HepG2 (cell line): Measurements from ENCODE around the gene AUH. TPM values are rescaled to one million over a fixed set of nuclear protein-coding genes. Genes with fewer than 3 reads are reported as not detected.

Experiments used
- ATAC-seq: fragments of 200-7000 bp; cut with Tn5 transposase; 3 replicates; pipeline ENCODE4 v1.9.1; 2020; ENCODE audit warnings: mild to moderate bottlenecking, moderate library complexity
- BruUV-seq: library from RNA; stranded (reverse); fragments of 400-500 nt; replicated peaks from 2 replicates; lab custom pipeline; 2021; lab: Mats Ljungman, UMichigan
- CTCF ChIA-PET: fragments of 300-600 bp; formaldehyde crosslinking; extraction: SDS; loops from one replicate; lab custom pipeline; 2021; ENCODE audit warnings: low total read pairs, inconsistent platforms, low intra/inter-chr PET ratio; lab: Yijun Ruan, JAX
- POLR2A ChIA-PET: fragments of 350-600 bp; sonication (Branson Sonifier 250); formaldehyde crosslinking; loops from one replicate; lab custom pipeline; 2020; ENCODE audit warnings: antibody characterized with exemption, inconsistent platforms; lab: Yijun Ruan, JAX
- DNase-seq: peaks from one replicate; pipeline ENCODE4 v3.0.0-alpha.2; 2015; ENCODE audit warnings: low spot score
- FAIRE-seq: peaks from 3 replicates; lab custom pipeline; 2011; peaks lifted over from hg19 to GRCh38; lab: Jason Lieb, UNC
- H2AFZ ChIP-seq: one replicate; pipeline ENCODE4 v1.6.1; 2011; ENCODE audit warnings: low read length, inconsistent platforms
- H3K27ac ChIP-seq: fragments of 300-600 bp; 3 replicates; pipeline ENCODE4 v1.8.0; 2011; ENCODE audit warnings: mixed run types, mild to moderate bottlenecking, mixed read lengths, low read length, inconsistent platforms; ENCODE audit not compliant: insufficient read depth; ENCODE audit errors: extremely low read length
- H3K27me3 ChIP-seq, 2 experiments: fragments of 200-600 bp in 1 of 2; 2 replicates in 1 of 2; 3 replicates in 1 of 2; pipeline versions ENCODE4 v1.6.0 to v1.8.0; 2011; ENCODE audit warnings: low read length in 2 of 2, mild to moderate bottlenecking in 2 of 2, moderate library complexity in 2 of 2, inconsistent platforms in 1 of 2; ENCODE audit not compliant: insufficient read depth in 2 of 2, control insufficient read depth in 1 of 2
- H3K36me3 ChIP-seq, 2 experiments: fragments of 200-600 bp in 1 of 2; replicated peaks in 1 of 2; 2 replicates in 1 of 2; 3 replicates in 1 of 2; pipeline versions ENCODE4 v1.5.1 to v1.8.0; 2011; ENCODE audit warnings: low read length in 2 of 2, inconsistent platforms in 1 of 2; ENCODE audit not compliant: insufficient read depth in 2 of 2, control insufficient read depth in 1 of 2
- H3K4me1 ChIP-seq: 2 replicates; pipeline ENCODE4 v1.5.1; 2012; ENCODE audit warnings: low read length, inconsistent platforms; ENCODE audit not compliant: insufficient read depth
- H3K4me2 ChIP-seq: 2 replicates; pipeline ENCODE4 v1.6.0; 2011; ENCODE audit warnings: low read depth, low read length, inconsistent platforms
- H3K4me3 ChIP-seq, 3 experiments: fragments of 200-600 bp in 1 of 3; sonication (generic), shearing (Covaris generic) in 1 of 3; replicated peaks in 1 of 3; 2 replicates each; pipeline ENCODE4 v1.5.1; 2011 to 2016; ENCODE audit warnings: low read length in 3 of 3, inconsistent platforms in 2 of 3, low read depth in 2 of 3, mild to moderate bottlenecking in 2 of 3, control low read depth in 1 of 3, mixed read lengths in 1 of 3; ENCODE audit not compliant: insufficient read depth in 1 of 3
- H3K79me2 ChIP-seq: one replicate; pipeline ENCODE4 v1.6.1; 2011; ENCODE audit warnings: low read length, inconsistent platforms; ENCODE audit not compliant: insufficient read depth
- H3K9ac ChIP-seq: 2 replicates; pipeline ENCODE4 v1.6.0; 2011; ENCODE audit warnings: mild to moderate bottlenecking, low read depth, low read length, inconsistent platforms; ENCODE audit not compliant: insufficient read depth
- H3K9me3 ChIP-seq: 2 replicates; pipeline ENCODE4 v1.5.1; 2012; ENCODE audit warnings: mild to moderate bottlenecking, low read length
- H4K20me1 ChIP-seq: 2 replicates; pipeline ENCODE4 v1.6.0; 2011; ENCODE audit warnings: inconsistent platforms, mild to moderate bottlenecking, low read length, moderate library complexity; ENCODE audit not compliant: insufficient read depth
- CBX1 ChIP-seq: IDR thresholded peaks from one replicate; pipeline ENCODE4 v1.6.1; 2016; ENCODE audit warnings: antibody characterized with exemption, low read depth
- CHCHD3 ChIP-seq: sonication (generic); formaldehyde crosslinking; IDR thresholded peaks from 2 replicates; pipeline ENCODE4 v1.8.0; 2022; ENCODE audit warnings: mild to moderate bottlenecking, missing genetic modification reagents, moderate library complexity
- HMGXB3 ChIP-seq: sonication (generic); formaldehyde crosslinking; IDR thresholded peaks from 2 replicates; pipeline ENCODE4 v1.4.0; 2020; ENCODE audit warnings: missing genetic modification reagents, borderline replicate concordance
- KMT2B ChIP-seq: IDR thresholded peaks from 2 replicates; pipeline ENCODE4 v1.6.1; 2016; ENCODE audit warnings: missing genetic modification reagents, missing compliant biosample characterization
- MXD3 ChIP-seq: IDR thresholded peaks from 2 replicates; pipeline ENCODE4 v1.6.1; 2016; ENCODE audit warnings: mild to moderate bottlenecking, missing biosample characterization, missing genetic modification reagents
- REL ChIP-seq: sonication (generic); formaldehyde crosslinking; conservative IDR thresholded peaks from 2 replicates; pipeline ENCODE4 v1.8.0; 2022; ENCODE audit warnings: mild to moderate bottlenecking, missing genetic modification reagents, moderate library complexity
- REPIN1 ChIP-seq: sonication (generic); formaldehyde crosslinking; IDR thresholded peaks from 2 replicates; pipeline ENCODE4 v1.8.0; 2022; ENCODE audit warnings: missing genetic modification reagents, low read depth, mild to moderate bottlenecking, borderline replicate concordance
- SPEN ChIP-seq: sonication (generic); formaldehyde crosslinking; IDR thresholded peaks from 2 replicates; pipeline ENCODE4 v1.5.1; 2020; ENCODE audit warnings: low read depth, mild to moderate bottlenecking, missing genetic modification reagents
- TIGD3 ChIP-seq: sonication (generic); formaldehyde crosslinking; IDR thresholded peaks from 2 replicates; pipeline ENCODE4 v1.5.1; 2020; ENCODE audit warnings: mild to moderate bottlenecking, missing genetic modification reagents, borderline replicate concordance
- ZNF343 ChIP-seq: sonication (generic); formaldehyde crosslinking; IDR thresholded peaks from 2 replicates; pipeline ENCODE4 v1.4.0; 2020; ENCODE audit warnings: mild to moderate bottlenecking, missing genetic modification reagents
- ZNF839 ChIP-seq: sonication (generic); formaldehyde crosslinking; IDR thresholded peaks from 2 replicates; pipeline ENCODE4 v1.4.0; 2020; ENCODE audit warnings: missing genetic modification reagents, mild to moderate bottlenecking, borderline replicate concordance
- WGBS: methylation state at CpG from one replicate; pipeline ENCODE4 v1.1.6; 2017; ENCODE audit warnings: low lambda C conversion rate; 5-methylcytosine and 5-hydroxymethylcytosine counted together
- in situ Hi-C: cut with HindIII; loops from 2 replicates; pipeline ENCODE4 v1.10.0; 2017; ENCODE audit warnings: low pct_unique_long_range_greater_than_20kb; ENCODE audit not compliant: extremely low pct_ligation_motif_present
- intact Hi-C: fragments of 100-400 bp; cut with micrococcal nuclease; formaldehyde crosslinking; loops from one replicate; pipeline ENCODE4 v1.10.0; 2022; ENCODE audit not compliant: unreplicated experiment
- polyA plus RNA-seq, 8 experiments: library from polyadenylated mRNA; depleted of rRNA in 3 of 8; stranded (reverse) in 7 of 8; unstranded in 1 of 8; fragments of >200 nt; fragmentation: Illumina TruSeq in 4 of 8; extraction: Trizol in 4 of 8; gene quantifications; 2 replicates each; pipeline versions ENCODE4 v1.2.1 to v1.2.3, GENCODE V29; 2011 to 2016; ENCODE audit warnings: low read depth in 4 of 8, missing spikeins in 1 of 8, mixed read lengths in 1 of 8; ENCODE audit not compliant: insufficient read depth in 1 of 8
- total RNA-seq, 5 experiments: library from RNA; depleted of rRNA; stranded (reverse); fragments of >200 nt; fragmentation: Illumina TruSeq; extraction: Trizol; gene quantifications; 2 replicates each; pipeline ENCODE4 v1.2.3, GENCODE V29; 2016; ENCODE audit warnings: low read depth in 1 of 5

The AUH gene
- total and polyA plus RNA-seq, 2 of the 13 experiments (the other 11 are each of a cell fraction or from before 2014, with no cell fraction given), result 25.8 to 31.9 TPM

- ChIA-PET POLR2A (interaction anchor here (1.7 to 5.0 kb wide), 4 partner anchors 9 to 213 kb away, joined by 16 to 178 read pairs (median 26); no protein-coding TSS in a partner anchor), CTCF (no interaction called here)
- Histone ChIP-seq H3K36me3 (0 out of 5 replicates have a peak, but pooled peaks cover 0 to 1% of the 10 kb centered on the region in 2 experiments), H3K9ac (peak overlapping the region; percentile 65), H3K4me1 (peaks cover 72% of the 10 kb centered on the region), H3K4me3 (no peak overlapping the region), H3K9me3 (peaks cover 13% of the 10 kb centered on the region), H3K79me2 (no peaks in the 10 kb centered on the region), H2AFZ (no peak overlapping the region), H4K20me1 (no peaks in the 10 kb centered on the region), H3K27me3 (no peaks in the 10 kb centered on the region), H3K27ac (peak overlapping the region; percentile 91), H3K4me2 (peak overlapping the region; percentile 74; the same call in 1 of the 2 replicates)
- DNase-seq (no peak), ATAC-seq (no peak), FAIRE-seq (no peak)
- intact Hi-C loops (no loop called here), in situ Hi-C loops (no loop called here)
- WGBS, result 80% methylated on average over 1 of the region's 1 CpG
- TF ChIP-seq HMGXB3 (no peak), ZNF839 (CRISPR knock-in tag) (no peak), MXD3 (CRISPR knock-in tag) (no peak), ZNF343 (no peak), KMT2B (no peak), SPEN (CRISPR knock-in tag) (no peak), CBX1 (no peak), REPIN1 (CRISPR knock-in tag) (no peak), TIGD3 (no peak), REL (CRISPR knock-in tag) (no peak), CHCHD3 (CRISPR knock-in tag) (no peak)
- BruUV-seq, result no TSS peak
Observed at GRCh38 chr9:91206806-91207205, 154.9 kb downstream of the AUH start.
